ENCODE data around the gene MAB21L4. TPM values are rescaled to one million over a fixed set of nuclear protein-coding genes. Genes with fewer than 3 reads are reported as not detected.

MAB21L4 gene
- polyA plus RNA-seq, 4 donors, result 3.8 to 29.3 (median 9.1) TPM

DNA sequence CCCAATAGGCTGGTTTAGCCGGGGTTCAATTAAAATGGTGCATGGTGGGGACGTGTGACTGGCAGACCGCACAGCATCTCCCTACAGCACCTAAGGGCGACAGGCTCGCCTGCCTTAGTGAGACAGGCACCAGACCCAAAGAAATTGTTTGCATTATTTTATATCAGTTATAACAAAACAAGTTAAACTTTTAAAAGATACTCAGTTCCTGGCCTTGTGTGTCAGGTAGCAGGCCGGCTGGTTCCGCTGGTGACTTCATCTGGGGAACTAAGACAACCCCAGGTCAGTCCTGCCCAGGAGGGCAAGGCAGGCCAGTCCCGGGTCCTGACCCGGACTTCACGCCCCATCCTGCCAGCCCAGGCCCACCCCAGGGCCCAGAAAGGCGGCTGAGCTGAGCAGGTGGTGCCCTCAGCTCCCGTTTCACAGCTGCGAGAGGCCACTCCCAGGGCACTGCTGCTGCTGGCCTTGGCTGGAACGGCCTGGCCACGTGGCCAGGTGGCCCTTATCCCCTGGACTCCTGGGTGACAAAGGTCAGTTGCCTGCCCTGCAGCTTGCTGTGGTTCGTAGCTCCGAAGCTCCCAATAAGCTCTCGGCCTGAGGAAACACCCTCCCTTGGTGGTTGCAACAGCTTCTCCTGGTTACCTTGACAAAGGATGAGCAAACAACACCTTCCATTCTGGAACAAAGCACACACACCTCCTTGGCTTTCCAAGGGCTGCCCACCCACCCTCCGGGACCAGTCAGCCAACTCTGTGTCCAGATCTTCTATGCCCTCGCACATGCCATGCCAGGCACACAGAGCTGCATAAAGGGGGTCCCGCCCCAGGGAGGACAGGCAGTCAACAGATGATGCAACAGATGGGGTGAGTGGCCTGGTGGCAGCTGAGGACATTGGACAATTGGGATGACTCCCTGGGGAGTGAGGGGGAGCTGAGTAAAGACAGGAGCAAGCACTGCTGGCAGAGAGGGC, 38.6 kb downstream of the MAB21L4 start:
- Histone ChIP-seq H3K27ac (ENCODE audit: low read depth in 1 of 3, low read length in 2 of 3) (peak overlapping the region in 1 of 3 donors; percentile 72), H3K4me1 (ENCODE audit: control insufficient read depth in 3 of 3, insufficient read depth in 2 of 3, low read depth in 1 of 3, low read length in 2 of 3) (peaks cover 0 to 14% (median 4%) of the 10 kb centered on the region in 3 donors), H3K9me3 (ENCODE audit: control insufficient read depth in 2 of 2, insufficient read depth in 1 of 2, low read depth in 1 of 2, low read length in 1 of 2) (peaks cover 0 to 13% of the 10 kb centered on the region in 2 donors), H3K36me3 (ENCODE audit: control insufficient read depth in 3 of 3, insufficient read depth in 2 of 3, low read depth in 1 of 3, low read length in 3 of 3) (no peaks in the 10 kb centered on the region), H3K27me3 (ENCODE audit: control insufficient read depth in 3 of 3, insufficient read depth in 3 of 3, low read length in 3 of 3) (no peaks in the 10 kb centered on the region), H3K4me3 (ENCODE audit: low read depth in 1 of 3, low read length in 3 of 3) (no peak overlapping the region)
- FAIRE-seq (no peak), DNase-seq (peak; percentile 79 to 87)
- 42 to 71% (median 45%) methylated on average over 21 of the region's 21 CpGs for WGBS, 3 donors

DNA sequence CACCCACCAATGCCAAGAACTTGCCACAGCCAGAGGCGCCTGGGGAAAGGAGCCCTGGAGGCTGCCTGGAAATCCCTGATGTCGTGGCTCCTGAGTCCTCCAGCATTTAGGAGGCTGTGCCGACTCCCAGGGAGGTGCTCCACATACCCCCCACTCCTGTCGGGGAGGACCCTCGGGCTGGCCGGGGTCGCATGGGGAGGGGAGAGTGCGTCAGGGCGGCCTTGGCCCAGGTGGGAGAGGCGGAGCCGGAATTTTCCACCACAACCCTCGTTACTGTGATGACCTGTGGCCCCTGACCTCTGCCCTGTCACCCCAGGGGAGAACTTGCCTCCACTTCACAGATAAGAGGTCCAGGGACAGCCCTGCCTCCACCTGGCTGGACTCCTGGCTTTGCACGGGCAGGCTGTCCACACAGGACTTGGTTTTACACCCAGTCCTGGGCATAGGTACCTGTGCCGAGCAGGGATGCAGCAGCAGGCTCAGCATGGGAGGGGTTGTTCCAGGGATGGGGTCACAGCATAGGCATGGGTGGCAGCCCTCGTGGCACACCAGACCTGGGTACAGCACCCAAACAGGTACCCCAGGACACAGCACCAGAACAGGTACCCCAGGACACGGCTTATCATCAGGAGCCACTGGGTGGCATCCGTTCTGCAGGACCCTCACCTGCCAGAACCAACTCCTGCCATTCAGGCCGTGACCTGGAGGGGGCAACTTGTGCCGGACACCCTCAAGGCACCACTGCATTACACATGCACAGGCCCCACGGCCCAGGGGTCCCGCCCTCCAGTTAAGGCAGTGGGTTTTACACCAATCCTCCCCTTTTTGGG, 39.6 kb downstream of the MAB21L4 start:
- peak in 1 of 2 donors; percentile 37 for DNase-seq
- no peak for FAIRE-seq
- Histone ChIP-seq H3K27ac (ENCODE audit: low read depth in 1 of 3, low read length in 2 of 3) (peak overlapping the region in 1 of 3 donors; percentile 72), H3K27me3 (ENCODE audit: control insufficient read depth in 3 of 3, insufficient read depth in 3 of 3, low read length in 3 of 3) (no peaks in the 10 kb centered on the region), H3K9me3 (ENCODE audit: control insufficient read depth in 2 of 2, insufficient read depth in 1 of 2, low read depth in 1 of 2, low read length in 1 of 2) (peaks cover 0 to 13% of the 10 kb centered on the region in 2 donors), H3K4me1 (ENCODE audit: control insufficient read depth in 3 of 3, insufficient read depth in 2 of 3, low read depth in 1 of 3, low read length in 2 of 3) (peaks cover 0 to 18% (median 4%) of the 10 kb centered on the region in 3 donors), H3K4me3 (ENCODE audit: low read depth in 1 of 3, low read length in 3 of 3) (no peak overlapping the region), H3K36me3 (ENCODE audit: control insufficient read depth in 3 of 3, insufficient read depth in 2 of 3, low read depth in 1 of 3, low read length in 3 of 3) (no peaks in the 10 kb centered on the region)
- WGBS, 3 donors, result 68 to 79% (median 74%) methylated on average over 21 of the region's 21 CpGs

DNA sequence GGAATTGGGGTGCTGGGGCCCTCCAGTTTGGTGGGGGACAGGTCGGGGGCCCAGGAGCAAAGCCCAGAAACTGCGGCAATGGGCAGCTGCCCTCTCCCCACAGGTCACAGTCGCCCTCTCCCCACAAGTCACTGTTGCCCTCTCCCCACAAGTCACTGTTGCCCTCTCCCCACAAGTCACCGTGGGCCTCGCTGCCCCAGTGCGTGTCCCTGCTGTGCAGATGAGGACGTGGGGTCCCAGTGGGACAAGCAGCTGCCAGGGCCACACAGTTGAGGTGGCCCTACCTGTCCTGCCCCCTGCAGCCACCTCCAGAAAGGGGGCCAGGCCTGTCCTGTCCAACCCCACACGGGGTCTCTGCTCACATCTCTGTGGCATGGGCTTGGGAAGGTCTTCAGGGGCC, 40.3 kb downstream of the MAB21L4 start:
- no peak overlapping the region for H3K4me3 ChIP-seq (ENCODE audit: low read depth in 1 of 3, low read length in 3 of 3)

DNA sequence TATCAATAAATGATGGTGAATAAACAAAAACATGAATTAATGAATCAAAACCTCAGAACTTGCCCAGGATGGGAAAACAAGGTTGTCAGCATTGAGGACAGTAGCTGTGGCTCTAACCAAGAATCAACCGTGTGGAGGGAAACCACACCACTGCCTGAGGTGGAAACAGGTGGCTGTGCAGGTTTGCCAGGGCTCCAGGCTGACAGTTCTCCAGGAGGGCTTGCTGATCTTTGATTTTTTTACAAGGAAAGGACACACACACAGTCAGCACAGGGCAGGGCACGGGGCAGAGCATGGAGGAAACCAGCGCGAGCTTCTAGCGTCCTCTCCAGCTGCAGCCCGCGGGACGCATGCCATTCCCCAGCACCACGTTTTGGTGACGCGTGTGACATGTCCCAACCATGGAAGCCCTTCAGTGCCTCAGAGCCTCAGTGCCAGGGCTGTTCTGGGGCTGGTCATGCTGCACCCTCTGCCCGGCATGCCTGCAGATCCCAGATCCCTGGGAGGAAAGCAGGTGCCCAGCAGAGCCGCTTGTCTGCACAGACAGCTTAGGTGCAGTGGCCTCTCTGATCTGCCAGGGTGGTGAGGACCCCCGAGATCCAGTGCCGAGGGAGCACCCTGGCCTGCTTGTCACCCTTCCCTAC, 43.2 kb downstream of the MAB21L4 start:
- Histone ChIP-seq H3K4me1 (ENCODE audit: control insufficient read depth in 3 of 3, insufficient read depth in 2 of 3, low read depth in 1 of 3, low read length in 2 of 3) (peaks cover 0 to 17% (median 2%) of the 10 kb centered on the region in 3 donors), H3K4me3 (ENCODE audit: low read depth in 1 of 3, low read length in 3 of 3) (no peak overlapping the region), H3K36me3 (ENCODE audit: control insufficient read depth in 3 of 3, insufficient read depth in 2 of 3, low read depth in 1 of 3, low read length in 3 of 3) (no peaks in the 10 kb centered on the region), H3K27ac (ENCODE audit: low read depth in 1 of 3, low read length in 2 of 3) (no peak overlapping the region), H3K27me3 (ENCODE audit: control insufficient read depth in 3 of 3, insufficient read depth in 3 of 3, low read length in 3 of 3) (no peaks in the 10 kb centered on the region), H3K9me3 (ENCODE audit: control insufficient read depth in 2 of 2, insufficient read depth in 1 of 2, low read depth in 1 of 2, low read length in 1 of 2) (peaks cover 0 to 13% of the 10 kb centered on the region in 2 donors)
- DNase-seq (no peak), FAIRE-seq (no peak)
- WGBS, 3 donors, result 77 to 86% (median 82%) methylated on average over 15 of the region's 15 CpGs

More for the DNA sequence above, 40.3 kb downstream of the MAB21L4 start:
- peaks cover 0 to 19% (median 4%) of the 10 kb centered on the region in 3 donors for H3K4me1 ChIP-seq (ENCODE audit: control insufficient read depth in 3 of 3, insufficient read depth in 2 of 3, low read depth in 1 of 3, low read length in 2 of 3)
- FAIRE-seq (no peak), DNase-seq (no peak)
- no peaks in the 10 kb centered on the region for H3K27me3 ChIP-seq (ENCODE audit: control insufficient read depth in 3 of 3, insufficient read depth in 3 of 3, low read length in 3 of 3)
- WGBS, 3 donors, result 92 to 96% (median 93%) methylated on average over 8 of the region's 8 CpGs
- no peak overlapping the region for H3K27ac ChIP-seq (ENCODE audit: low read depth in 1 of 3, low read length in 2 of 3)
- no peaks in the 10 kb centered on the region for H3K36me3 ChIP-seq (ENCODE audit: control insufficient read depth in 3 of 3, insufficient read depth in 2 of 3, low read depth in 1 of 3, low read length in 3 of 3)
- peaks cover 0 to 13% of the 10 kb centered on the region in 2 donors for H3K9me3 ChIP-seq (ENCODE audit: control insufficient read depth in 2 of 2, insufficient read depth in 1 of 2, low read depth in 1 of 2, low read length in 1 of 2)

DNA sequence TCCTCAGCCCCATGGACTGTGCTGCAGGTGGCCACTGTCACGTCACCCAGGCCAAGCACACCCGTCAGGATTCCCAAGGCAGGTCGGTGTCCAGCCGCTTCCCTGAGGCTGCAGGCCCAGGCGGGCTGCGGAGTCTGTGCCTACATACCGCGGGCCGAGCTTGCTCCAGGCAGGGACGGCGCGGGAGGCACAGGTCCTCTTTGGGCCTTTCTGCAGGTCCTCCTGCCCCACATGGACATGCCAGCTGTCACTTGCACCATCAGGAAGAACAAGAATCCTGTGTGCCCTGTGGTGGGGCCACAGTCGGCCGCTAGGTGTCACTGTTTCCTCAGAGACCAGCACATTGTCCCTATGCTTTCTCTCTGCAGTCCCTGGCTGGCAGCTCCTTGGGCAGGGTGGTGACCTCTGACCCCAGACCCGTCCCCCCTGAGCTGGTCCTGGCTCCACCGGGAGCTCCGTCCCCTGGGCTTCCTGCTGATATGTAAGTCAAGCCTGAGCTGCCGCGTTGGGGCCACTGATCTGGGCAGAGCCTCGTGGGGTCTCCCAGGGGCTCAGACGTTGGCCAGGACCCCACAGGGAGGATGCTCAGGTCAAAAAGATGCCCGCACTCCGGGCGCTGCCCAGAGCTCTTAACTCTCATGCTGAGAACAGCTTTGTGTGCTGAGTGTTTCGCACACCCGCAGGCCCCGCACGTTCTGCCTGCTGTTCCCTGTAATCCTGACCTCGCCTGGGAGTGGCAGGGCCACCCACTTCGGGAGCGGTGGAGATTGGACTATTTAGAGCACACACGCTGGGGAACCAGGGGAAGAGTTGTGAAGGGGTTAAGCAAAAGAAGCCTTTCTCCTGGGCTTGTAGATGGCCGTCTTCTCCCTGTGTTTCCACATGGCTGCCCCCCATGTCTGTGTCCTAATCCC, 44.6 kb downstream of the MAB21L4 start:
- FAIRE-seq (no peak), DNase-seq (peak; percentile 78 to 88)
- H3K27me3 ChIP-seq (ENCODE audit: control insufficient read depth in 3 of 3, insufficient read depth in 3 of 3, low read length in 3 of 3), result no peaks in the 10 kb centered on the region
- H3K9me3 ChIP-seq (ENCODE audit: control insufficient read depth in 2 of 2, insufficient read depth in 1 of 2, low read depth in 1 of 2, low read length in 1 of 2), result peaks cover 0 to 13% of the 10 kb centered on the region in 2 donors
- 19 to 37% (median 32%) methylated on average over 33 of the region's 33 CpGs for WGBS, 3 donors
- H3K4me3 ChIP-seq (ENCODE audit: low read depth in 1 of 3, low read length in 3 of 3), result no peak overlapping the region
- no peaks in the 10 kb centered on the region for H3K36me3 ChIP-seq (ENCODE audit: control insufficient read depth in 3 of 3, insufficient read depth in 2 of 3, low read depth in 1 of 3, low read length in 3 of 3)
- H3K4me1 ChIP-seq (ENCODE audit: control insufficient read depth in 3 of 3, insufficient read depth in 2 of 3, low read depth in 1 of 3, low read length in 2 of 3), result peaks cover 0 to 6% (median 0%) of the 10 kb centered on the region in 3 donors
- H3K27ac ChIP-seq (ENCODE audit: low read depth in 1 of 3, low read length in 2 of 3), result no peak overlapping the region

DNA sequence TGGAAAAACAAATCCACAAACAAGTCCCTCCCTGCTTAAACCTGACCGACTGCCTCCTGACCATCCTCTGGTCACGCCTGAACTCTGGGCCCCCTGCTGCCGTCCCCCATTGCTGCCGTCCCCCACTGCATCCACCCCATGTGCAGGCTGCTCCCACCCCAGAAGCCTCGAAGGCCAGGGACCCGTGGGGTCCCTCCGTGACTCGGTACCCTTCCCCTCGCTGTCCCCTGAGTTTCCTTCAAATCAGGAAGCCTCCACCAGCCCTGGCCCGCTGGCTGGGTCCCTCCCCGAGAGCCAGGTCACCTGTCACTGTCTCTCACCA, 45.2 kb downstream of the MAB21L4 start:
- peaks cover 0 to 6% (median 0%) of the 10 kb centered on the region in 3 donors for H3K4me1 ChIP-seq (ENCODE audit: control insufficient read depth in 3 of 3, insufficient read depth in 2 of 3, low read depth in 1 of 3, low read length in 2 of 3)
- 60 to 62% (median 62%) methylated on average over 11 of the region's 11 CpGs for WGBS, 3 donors
- no peak for DNase-seq
- H3K36me3 ChIP-seq (ENCODE audit: control insufficient read depth in 3 of 3, insufficient read depth in 2 of 3, low read depth in 1 of 3, low read length in 3 of 3), result no peaks in the 10 kb centered on the region
- no peak for FAIRE-seq
- no peaks in the 10 kb centered on the region for H3K27me3 ChIP-seq (ENCODE audit: control insufficient read depth in 3 of 3, insufficient read depth in 3 of 3, low read length in 3 of 3)
- H3K9me3 ChIP-seq (ENCODE audit: control insufficient read depth in 2 of 2, insufficient read depth in 1 of 2, low read depth in 1 of 2, low read length in 1 of 2), result peaks cover 0 to 13% of the 10 kb centered on the region in 2 donors
- no peak overlapping the region for H3K27ac ChIP-seq (ENCODE audit: low read depth in 1 of 3, low read length in 2 of 3)
- H3K4me3 ChIP-seq (ENCODE audit: low read depth in 1 of 3, low read length in 3 of 3), result no peak overlapping the region

DNA sequence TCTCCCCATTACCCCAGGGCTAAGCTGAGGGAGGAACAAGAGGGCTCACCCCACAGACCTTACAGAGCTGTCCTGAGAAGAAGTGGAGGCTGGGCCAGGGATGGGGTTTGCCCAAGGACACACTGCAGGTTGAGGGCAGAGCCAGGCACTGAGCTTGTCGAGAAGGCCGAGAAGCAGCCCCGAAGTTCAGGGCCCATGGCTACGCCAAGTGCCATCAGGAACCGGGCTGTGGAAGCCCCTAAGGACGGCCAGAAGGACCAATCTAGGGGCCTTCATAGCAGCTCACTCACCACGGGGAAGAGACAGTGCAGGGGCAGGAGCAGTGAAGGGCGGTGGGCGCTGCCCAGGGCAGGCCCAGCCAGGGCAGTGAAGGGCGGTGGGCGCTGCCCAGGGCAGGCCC, 45.9 kb downstream of the MAB21L4 start:
- H3K36me3 ChIP-seq (ENCODE audit: control insufficient read depth in 3 of 3, insufficient read depth in 2 of 3, low read depth in 1 of 3, low read length in 3 of 3), result no peaks in the 10 kb centered on the region
- no peak overlapping the region for H3K27ac ChIP-seq (ENCODE audit: low read depth in 1 of 3, low read length in 2 of 3)
- 85 to 89% (median 87%) methylated on average over 5 to 11 of the region's 11 CpGs for WGBS, 3 donors
- FAIRE-seq (no peak), DNase-seq (no peak)
- H3K4me1 ChIP-seq (ENCODE audit: control insufficient read depth in 3 of 3, insufficient read depth in 2 of 3, low read depth in 1 of 3, low read length in 2 of 3), result peaks cover 0 to 6% (median 0%) of the 10 kb centered on the region in 3 donors
- H3K9me3 ChIP-seq (ENCODE audit: control insufficient read depth in 2 of 2, insufficient read depth in 1 of 2, low read depth in 1 of 2, low read length in 1 of 2), result peaks cover 0 to 10% of the 10 kb centered on the region in 2 donors
- H3K27me3 ChIP-seq (ENCODE audit: control insufficient read depth in 3 of 3, insufficient read depth in 3 of 3, low read length in 3 of 3), result no peaks in the 10 kb centered on the region
- no peak overlapping the region for H3K4me3 ChIP-seq (ENCODE audit: low read depth in 1 of 3, low read length in 3 of 3)
